GM23248 (cell line): ENCODE data around the gene WIPF1. TPM values are rescaled to one million over a fixed set of nuclear protein-coding genes. Genes with fewer than 3 reads are reported as not detected.

ENCODE experiments used
- DNase-seq: peaks from one replicate; pipeline ENCODE4 v3.0.0-alpha.2; 2015
- H2AFZ ChIP-seq: fragments of 200-600 bp; sonication (generic); 2 replicates; pipeline ENCODE4 v1.6.1; 2016; ENCODE audit warnings: antibody characterized with exemption
- H3F3A ChIP-seq: fragments of 200-600 bp; sonication (generic); 2 replicates; pipeline ENCODE4 v1.6.1; 2016; ENCODE audit warnings: mild to moderate bottlenecking, antibody characterized with exemption, mixed run types; ENCODE audit not compliant: insufficient read depth
- H3K27ac ChIP-seq: fragments of 200-600 bp; sonication (generic); 2 replicates; pipeline ENCODE4 v1.5.1; 2016; ENCODE audit warnings: mild to moderate bottlenecking
- H3K27me3 ChIP-seq: fragments of 200-600 bp; sonication (generic); replicated peaks from 2 replicates; pipeline ENCODE4 v1.6.1; 2016; ENCODE audit warnings: mild to moderate bottlenecking; ENCODE audit not compliant: insufficient read depth
- H3K36me3 ChIP-seq: fragments of 200-600 bp; sonication (generic); 2 replicates; pipeline ENCODE4 v1.6.1; 2016; ENCODE audit warnings: low read depth, mild to moderate bottlenecking
- H3K4me1 ChIP-seq: fragments of 200-600 bp; sonication (generic); 2 replicates; pipeline ENCODE4 v1.6.1; 2016; ENCODE audit warnings: mild to moderate bottlenecking; ENCODE audit not compliant: insufficient read depth
- H3K4me2 ChIP-seq: fragments of 200-600 bp; sonication (generic); one replicate; pipeline ENCODE4 v1.6.1; 2016; ENCODE audit warnings: mild to moderate bottlenecking; ENCODE audit not compliant: unreplicated experiment
- H3K4me3 ChIP-seq: fragments of 200-600 bp; sonication (generic); 2 replicates; pipeline ENCODE4 v1.5.1; 2016; ENCODE audit warnings: mild to moderate bottlenecking
- H3K79me2 ChIP-seq: fragments of 200-600 bp; sonication (generic); 2 replicates; pipeline ENCODE4 v1.6.1; 2016; ENCODE audit warnings: mild to moderate bottlenecking; ENCODE audit not compliant: insufficient read depth
- H3K9ac ChIP-seq: fragments of 200-600 bp; sonication (generic); 2 replicates; pipeline ENCODE4 v1.6.1; 2016; ENCODE audit warnings: mild to moderate bottlenecking
- H3K9me2 ChIP-seq: fragments of 200-600 bp; sonication (generic); 2 replicates; pipeline ENCODE4 v1.6.1; 2016; ENCODE audit warnings: mixed run types, mild to moderate bottlenecking, moderate library complexity; ENCODE audit not compliant: insufficient read depth
- H3K9me3 ChIP-seq: fragments of 200-600 bp; sonication (generic); one replicate; pipeline ENCODE4 v1.6.1; 2017; ENCODE audit warnings: low read depth
- H4K20me1 ChIP-seq: fragments of 200-600 bp; sonication (generic); 2 replicates; pipeline ENCODE4 v1.6.0; 2016; ENCODE audit not compliant: insufficient read depth
- EZH2 ChIP-seq: fragments of 200-600 bp; sonication (generic); IDR thresholded peaks from 2 replicates; pipeline ENCODE4 v1.6.1; 2018; ENCODE audit warnings: antibody characterized with exemption, mild to moderate bottlenecking; ENCODE audit not compliant: insufficient read depth, poor library complexity, severe bottlenecking
- EZH2phosphoT487 ChIP-seq: fragments of 200-600 bp; sonication (generic); IDR thresholded peaks from 2 replicates; pipeline ENCODE4 v1.6.1; 2018; ENCODE audit warnings: antibody characterized with exemption, moderate library complexity, mild to moderate bottlenecking, low read depth; ENCODE audit not compliant: insufficient read depth
- WGBS, 2 experiments: methylation state at CpG; one replicate each; pipeline ENCODE4 v1.1.6; 2015 to 2017; ENCODE audit warnings: low lambda C conversion rate in 2 of 2, low coverage in 1 of 2; ENCODE audit errors: missing lambda C conversion rate in 2 of 2; 5-methylcytosine and 5-hydroxymethylcytosine counted together
- in situ Hi-C: fragments of 300-500 bp; cut with MboI; formaldehyde crosslinking; loops from 2 replicates; pipeline ENCODE4 v1.15.0; 2020
- polyA plus RNA-seq: library from polyadenylated mRNA; unstranded; fragments of >200 nt; fragmentation: Nextera tagmentation; extraction: Ambion mirVana; gene quantifications from 2 replicates; pipeline ENCODE4 v1.2.1, GENCODE V29; 2016
- total RNA-seq: library from RNA; depleted of rRNA; stranded (reverse); fragments of >200 nt; shearing (Covaris generic); gene quantifications from 2 replicates; pipeline ENCODE4 v1.2.3, GENCODE V29; 2014

Gene WIPF1
- total and polyA plus RNA-seq, 2 experiments from 2014 or later: 21.4 to 50.3 TPM

DNA sequence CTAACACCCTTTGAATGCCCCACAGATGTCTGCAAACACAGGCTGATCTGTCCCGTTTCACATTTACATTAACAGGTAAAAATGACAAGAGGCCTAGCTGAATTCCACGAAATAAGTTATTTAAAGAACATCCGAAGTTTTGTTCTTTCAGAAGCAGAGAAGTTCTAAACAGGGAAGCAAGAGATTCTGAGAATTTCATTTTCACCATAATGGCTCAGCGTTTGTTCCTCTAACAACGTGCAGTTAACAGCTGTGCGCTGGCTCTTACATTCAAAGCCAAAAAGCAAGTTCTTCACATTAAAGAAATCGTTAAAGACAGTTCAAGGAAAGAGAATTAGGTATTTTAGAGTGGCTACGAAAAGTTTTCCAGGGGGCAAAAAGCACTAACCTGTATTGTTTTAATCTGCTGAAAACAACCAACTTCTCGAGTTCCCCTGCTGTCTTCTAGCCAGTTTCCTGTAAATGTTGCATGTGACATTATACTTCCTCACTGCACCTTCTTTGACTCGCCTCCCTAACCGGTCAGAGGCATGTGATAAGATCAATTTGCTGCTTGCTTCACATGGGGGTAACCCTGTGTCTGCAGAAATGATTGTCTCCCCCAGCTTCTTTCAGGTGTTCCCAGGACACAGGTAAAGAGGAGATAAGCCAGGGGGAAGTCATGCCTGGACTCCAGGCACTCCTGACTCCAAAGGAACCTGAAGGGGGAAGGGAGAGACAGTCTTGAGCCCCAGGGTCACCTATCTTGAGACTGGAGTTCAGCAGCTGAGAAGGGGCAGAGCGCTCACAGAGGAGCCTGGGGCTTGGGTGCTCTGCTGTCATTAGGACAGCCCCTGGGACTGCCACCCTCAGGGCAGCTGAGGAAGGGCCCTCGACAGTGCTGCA is 36.8 kb upstream of the WIPF1 start:
- Histone ChIP-seq H3K9me2 (no peaks in the 10 kb centered on the region), H3K79me2 (peaks cover 73% of the 10 kb centered on the region), H3K36me3 (no peaks in the 10 kb centered on the region), H3K9me3 (no peaks in the 10 kb centered on the region), H3K27ac (peak overlapping the region; percentile 93), H3K27me3 (no peaks in the 10 kb centered on the region), H4K20me1 (no peaks in the 10 kb centered on the region), H3K4me2 (peak overlapping the region; percentile 59), H3F3A (peaks cover 59% of the 10 kb centered on the region), H2AFZ (peak overlapping the region; percentile 82), H3K9ac (peak overlapping the region; percentile 72), H3K4me1 (peaks cover 69% of the 10 kb centered on the region), H3K4me3 (peak overlapping the region; percentile 51)
- peak; percentile 58 for DNase-seq
- TF ChIP-seq EZH2phosphoT487 (no peak), EZH2 (no peak)
- 27 to 28% methylated on average over 12 to 13 of the region's 13 CpGs for WGBS, 2 experiments
- in situ Hi-C loops: no loop called here

DNA sequence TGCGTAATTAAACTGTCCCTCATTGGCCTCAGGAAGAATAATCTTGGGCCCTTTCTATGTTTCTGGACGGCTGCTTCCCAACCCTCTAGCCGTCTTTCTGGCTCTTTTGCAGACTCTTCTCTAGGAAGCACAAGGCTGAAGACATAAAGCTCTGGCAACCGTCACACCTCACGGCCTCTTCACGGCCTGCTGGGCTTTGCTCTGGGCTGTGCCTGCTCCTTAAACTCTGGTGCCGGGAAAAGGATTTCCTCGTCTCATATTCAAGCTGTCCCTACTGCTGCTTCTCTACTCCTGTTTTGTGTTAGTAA is 36.0 kb upstream of the WIPF1 start:
- H4K20me1 ChIP-seq: no peaks in the 10 kb centered on the region
- H3K27ac ChIP-seq: peak overlapping the region; percentile 93
- WGBS, 2 experiments: 5 to 7% methylated on average over 8 of the region's 8 CpGs
- peak overlapping the region; percentile 72 for H3K9ac ChIP-seq
- H3K4me1 ChIP-seq: peaks cover 75% of the 10 kb centered on the region
- TF ChIP-seq EZH2 (no peak), EZH2phosphoT487 (no peak)
- H3K36me3 ChIP-seq: no peaks in the 10 kb centered on the region
- peaks cover 73% of the 10 kb centered on the region for H3K79me2 ChIP-seq
- peaks cover 59% of the 10 kb centered on the region for H3F3A ChIP-seq
- peak overlapping the region; percentile 51 for H3K4me3 ChIP-seq
- H3K27me3 ChIP-seq: no peaks in the 10 kb centered on the region
- DNase-seq: peak; percentile 71
- H3K9me3 ChIP-seq: no peaks in the 10 kb centered on the region
- peak overlapping the region; percentile 59 for H3K4me2 ChIP-seq
- peak overlapping the region; percentile 82 for H2AFZ ChIP-seq
- no peaks in the 10 kb centered on the region for H3K9me2 ChIP-seq
- in situ Hi-C loops: no loop called here

DNA sequence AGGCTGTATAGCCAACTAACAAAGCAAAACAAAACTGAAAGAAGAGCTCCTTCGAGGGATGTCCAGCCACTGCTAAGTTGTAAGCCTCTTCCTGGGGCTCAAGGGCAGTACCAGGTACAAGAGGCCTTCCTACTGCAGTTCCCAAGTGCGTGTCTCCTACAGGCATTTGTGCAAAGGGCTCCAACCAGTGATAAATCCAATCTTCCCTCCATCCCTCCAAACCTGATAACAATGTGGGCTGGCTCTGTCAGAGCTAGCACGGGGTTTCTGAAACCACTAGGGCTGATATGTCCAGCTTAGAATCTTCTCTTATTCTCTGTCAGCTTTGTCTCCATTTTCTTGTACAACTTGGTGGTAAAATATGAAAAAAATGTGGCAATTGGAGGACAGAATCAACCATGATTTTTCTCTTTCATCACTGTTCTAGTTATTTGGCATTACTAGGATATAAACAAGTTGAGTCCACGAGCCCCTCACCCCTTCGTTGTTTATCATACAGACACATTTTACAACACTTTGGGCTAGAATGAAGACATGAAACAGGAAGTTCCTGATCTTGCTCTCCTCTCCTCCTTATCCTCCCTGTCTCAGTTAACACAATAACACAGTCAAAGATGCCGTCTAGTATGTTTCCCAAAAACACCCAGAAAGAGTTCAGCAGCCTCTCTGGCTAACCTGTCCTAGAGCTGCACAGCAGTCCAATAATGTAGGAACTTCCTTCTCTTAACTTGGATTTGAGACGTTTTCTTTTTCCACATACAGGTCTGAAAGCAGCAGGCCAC is 35.4 kb upstream of the WIPF1 start:
- H3K9ac ChIP-seq: peak overlapping the region; percentile 72
- peaks cover 73% of the 10 kb centered on the region for H3K79me2 ChIP-seq
- TF ChIP-seq EZH2 (no peak), EZH2phosphoT487 (no peak)
- H3K4me2 ChIP-seq: peak overlapping the region; percentile 59
- peaks cover 75% of the 10 kb centered on the region for H3K4me1 ChIP-seq
- H3F3A ChIP-seq: peaks cover 59% of the 10 kb centered on the region
- peak overlapping the region; percentile 51 for H3K4me3 ChIP-seq
- no peaks in the 10 kb centered on the region for H3K27me3 ChIP-seq
- H3K27ac ChIP-seq: peak overlapping the region; percentile 93
- WGBS, 2 experiments: 7 to 10% methylated on average over 7 of the region's 7 CpGs
- no peaks in the 10 kb centered on the region for H3K36me3 ChIP-seq
- peak; percentile 51 for DNase-seq
- H3K9me2 ChIP-seq: no peaks in the 10 kb centered on the region
- H4K20me1 ChIP-seq: no peaks in the 10 kb centered on the region
- in situ Hi-C loops: no loop called here
- no peaks in the 10 kb centered on the region for H3K9me3 ChIP-seq
- H2AFZ ChIP-seq: peak overlapping the region; percentile 82

DNA sequence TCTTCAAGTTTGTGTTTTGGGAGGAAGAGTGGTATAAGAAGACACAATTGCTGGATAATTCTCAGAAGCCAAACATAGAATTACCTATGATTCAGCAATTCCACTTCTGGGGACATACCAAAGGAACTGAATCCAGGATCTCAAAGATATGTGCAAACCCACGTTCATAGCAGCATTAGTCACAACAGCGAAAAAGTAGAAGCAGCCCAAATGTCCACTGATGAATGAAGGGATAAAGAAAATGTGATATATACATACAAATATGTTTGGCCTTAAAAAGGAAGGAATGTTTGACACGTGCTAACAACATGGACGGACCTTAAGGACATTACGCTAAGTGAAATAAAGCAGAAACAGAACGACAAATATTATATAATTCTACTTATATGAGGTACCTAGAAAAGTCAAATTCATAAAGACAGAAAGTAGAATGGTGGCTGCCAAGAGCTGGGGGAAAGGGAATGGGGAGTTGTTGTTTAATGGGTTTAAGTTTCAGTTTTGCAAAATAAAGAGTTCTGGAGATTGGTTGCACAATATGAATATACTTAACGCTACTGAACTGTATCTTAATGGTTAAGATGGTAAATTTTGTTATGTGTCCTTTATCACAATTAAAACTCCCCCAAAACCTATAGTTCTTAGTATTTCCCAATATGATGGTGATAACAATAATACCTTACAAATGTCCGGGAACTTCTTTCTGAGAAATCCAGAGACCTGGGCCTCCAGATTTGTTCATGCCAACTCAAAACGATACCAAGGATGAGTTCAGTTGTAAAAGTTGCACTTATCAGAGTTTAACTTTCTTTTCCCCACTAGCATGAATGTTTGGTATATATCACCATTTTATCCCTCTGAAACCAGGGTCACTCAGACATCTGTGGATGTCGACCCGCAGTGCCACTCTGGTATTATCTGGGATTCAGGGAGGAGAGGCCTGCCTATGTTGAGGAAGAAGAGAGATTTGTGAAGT is 33.7 kb upstream of the WIPF1 start:
- Histone ChIP-seq H3K9me3 (no peaks in the 10 kb centered on the region), H3K79me2 (peaks cover 73% of the 10 kb centered on the region), H3K9ac (peak overlapping the region; percentile 64), H3K36me3 (no peaks in the 10 kb centered on the region), H3K4me3 (peak overlapping the region; percentile 36; the same call in 1 of the 2 replicates), H3K27me3 (no peaks in the 10 kb centered on the region), H2AFZ (no peak overlapping the region), H3K4me1 (peaks cover 69% of the 10 kb centered on the region), H3K9me2 (no peaks in the 10 kb centered on the region), H3F3A (peaks cover 48% of the 10 kb centered on the region), H3K4me2 (peak overlapping the region; percentile 54), H3K27ac (peak overlapping the region; percentile 93), H4K20me1 (no peaks in the 10 kb centered on the region)
- in situ Hi-C loops: no loop called here
- 57 to 58% methylated on average over 11 of the region's 11 CpGs for WGBS, 2 experiments
- DNase-seq: peak; percentile 96
- TF ChIP-seq EZH2phosphoT487: no peak
- no peak for TF ChIP-seq EZH2
